ENCODE measurements around the gene DUSP3. TPM values are rescaled to one million over a fixed set of nuclear protein-coding genes. Genes with fewer than 3 reads are reported as not detected.

DUSP3 gene
- total and polyA plus RNA-seq, 4 donors = 68.3 to 123 (median 111) TPM

Other genes starting within 250 kb of the DUSP3 start
- 1 to 10 TPM; 1.1 to 2.3 TPM for gene ETV4, start 232.6 kb downstream of the DUSP3 start, total RNA-seq
- gene ETV4, start 232.6 kb downstream of the DUSP3 start, polyA plus RNA-seq = 1 to 10 TPM in 1 of 2 donors, under 1 TPM in 1; 0.50 to 5.8 TPM
- 10 to 100 TPM in 1 of 2 donors, 1 to 10 TPM in 1; 6.9 to 32.9 TPM for gene MEOX1, start 117.1 kb downstream of the DUSP3 start, total RNA-seq
- under 1 TPM; 0.41 to 0.50 TPM for gene MEOX1, start 117.1 kb downstream of the DUSP3 start, polyA plus RNA-seq
- 10 to 100 TPM; 21.7 to 34.3 TPM for gene SOST, start 20.2 kb downstream of the DUSP3 start, total RNA-seq
- gene SOST, start 20.2 kb downstream of the DUSP3 start, polyA plus RNA-seq = 10 to 100 TPM in 1 of 2 donors, 1 to 10 TPM in 1; 4.8 to 18.2 TPM
- not detected for gene CFAP97D1, start 1.5 kb upstream of the DUSP3 start, total RNA-seq
- under 1 TPM in 1 of 2 donors, not detected in 1; 0.25 TPM for gene CFAP97D1, start 1.5 kb upstream of the DUSP3 start, polyA plus RNA-seq
- gene MPP3, start 54.2 kb upstream of the DUSP3 start, total RNA-seq = 10 to 100 TPM; 14.6 to 15.7 TPM
- gene MPP3, start 54.2 kb upstream of the DUSP3 start, polyA plus RNA-seq = 10 to 100 TPM in 1 of 2 donors, 1 to 10 TPM in 1; 3.1 to 25.2 TPM
- 1 to 10 TPM; 3.9 to 9.4 TPM for gene CD300LG, start 68.2 kb upstream of the DUSP3 start, total RNA-seq
- under 1 TPM; 0.05 to 0.13 TPM for gene CD300LG, start 68.2 kb upstream of the DUSP3 start, polyA plus RNA-seq
- 10 to 100 TPM; 11.5 to 14.2 TPM for gene MPP2, start 128.6 kb upstream of the DUSP3 start, total RNA-seq
- gene MPP2, start 128.6 kb upstream of the DUSP3 start, polyA plus RNA-seq = 1 to 10 TPM; 1.4 to 5.5 TPM
- not detected for gene PPY, start 163.5 kb upstream of the DUSP3 start, total RNA-seq
- gene PPY, start 163.5 kb upstream of the DUSP3 start, polyA plus RNA-seq = not detected
- not detected for gene PYY, start 175.0 kb upstream of the DUSP3 start, total RNA-seq
- gene PYY, start 175.0 kb upstream of the DUSP3 start, polyA plus RNA-seq = 1 to 10 TPM in 1 of 2 donors, under 1 TPM in 1; 0.20 to 1.1 TPM
- 1 to 10 TPM in 1 of 2 donors, under 1 TPM in 1; 0.94 to 1.3 TPM for gene NAGS, start 225.6 kb upstream of the DUSP3 start, total RNA-seq
- gene NAGS, start 225.6 kb upstream of the DUSP3 start, polyA plus RNA-seq = 1 to 10 TPM in 1 of 2 donors, under 1 TPM in 1; 0.33 to 6.0 TPM
- gene TMEM101, start 236.0 kb upstream of the DUSP3 start, total RNA-seq = 10 to 100 TPM; 15.2 to 16.7 TPM
- gene TMEM101, start 236.0 kb upstream of the DUSP3 start, polyA plus RNA-seq = 10 to 100 TPM; 21.5 to 25.0 TPM